ENCODE results near the gene KCNK3.

Gene KCNK3

GRCh38 chr2:26732446-26732845 lies 39.9 kb downstream of the KCNK3 start:
- H4K91ac ChIP-seq (ENCODE audit: low read length), result no peak overlapping the region
- no peak for DNase-seq
- no peak overlapping the region for H2AK5ac ChIP-seq (ENCODE audit: low read length, severe bottlenecking)
- peaks cover 5 to 32% of the 10 kb centered on the region in 2 experiments for H3K27me3 ChIP-seq (ENCODE audit: control insufficient read depth in 1 of 2, insufficient read depth in 1 of 2, low read length in 2 of 2)
- H3K4ac ChIP-seq (ENCODE audit: low read depth in 1 of 2, low read length in 2 of 2), result no peak overlapping the region
- H3K27ac ChIP-seq (ENCODE audit: low read length, poor library complexity, severe bottlenecking), result no peak overlapping the region
- no peak overlapping the region for H2BK12ac ChIP-seq (ENCODE audit: low read length in 2 of 2)
- no peak overlapping the region for H3K23ac ChIP-seq (ENCODE audit: low read length in 2 of 2)
- 94% methylated on average over 3 of the region's 3 CpGs for WGBS
- H3K4me2 ChIP-seq (ENCODE audit: low read length, poor library complexity, severe bottlenecking), result no peak overlapping the region
- H3K18ac ChIP-seq (ENCODE audit: low read depth in 1 of 2, low read length in 2 of 2), result no peak overlapping the region
- no peaks in the 10 kb centered on the region for H3K79me1 ChIP-seq (replicated peaks; ENCODE audit: low read length, poor library complexity, severe bottlenecking)
- no peaks in the 10 kb centered on the region for H3K9me3 ChIP-seq (ENCODE audit: control insufficient read depth, low read length)
- no peak overlapping the region for H2BK5ac ChIP-seq (ENCODE audit: low read depth, low read length, poor library complexity, severe bottlenecking)
- H3K4me3 ChIP-seq (ENCODE audit: insufficient read depth in 1 of 2, low read depth in 1 of 2, low read length in 2 of 2), result no peak overlapping the region
- H2BK15ac ChIP-seq (ENCODE audit: low read depth, poor library complexity, severe bottlenecking), result no peak overlapping the region
- H4K8ac ChIP-seq (ENCODE audit: low read length), result no peak overlapping the region
- H3K14ac ChIP-seq (ENCODE audit: low read length in 2 of 2), result no peak overlapping the region
- H3K36me3 ChIP-seq (ENCODE audit: control insufficient read depth in 1 of 2, insufficient read depth in 2 of 2, low read depth in 1 of 2, low read length in 2 of 2), result peaks cover 0 to 3% of the 10 kb centered on the region in 2 experiments
- no peak overlapping the region for H2BK120ac ChIP-seq (ENCODE audit: low read depth, low read length)
- H3K9ac ChIP-seq (ENCODE audit: low read length), result no peak overlapping the region
- peaks cover 4% of the 10 kb centered on the region for H3K4me1 ChIP-seq (ENCODE audit: control insufficient read depth, insufficient read depth, low read depth, low read length)
- H2AFZ ChIP-seq (ENCODE audit: low read depth, low read length), result no peak overlapping the region

GRCh38 chr2:26733413-26733812 lies 40.9 kb downstream of the KCNK3 start:
- Histone ChIP-seq H3K18ac (ENCODE audit: low read depth in 1 of 2, low read length in 2 of 2) (no peak overlapping the region), H2BK12ac (ENCODE audit: low read length in 2 of 2) (no peak overlapping the region), H3K9ac (ENCODE audit: low read length) (no peak overlapping the region), H4K8ac (ENCODE audit: low read length) (no peak overlapping the region), H4K91ac (ENCODE audit: low read length) (no peak overlapping the region), H2AFZ (ENCODE audit: low read depth, low read length) (no peak overlapping the region), H2BK5ac (ENCODE audit: low read depth, low read length, poor library complexity, severe bottlenecking) (no peak overlapping the region), H3K36me3 (ENCODE audit: control insufficient read depth in 1 of 2, insufficient read depth in 2 of 2, low read depth in 1 of 2, low read length in 2 of 2) (no peaks in the 10 kb centered on the region), H3K9me3 (ENCODE audit: control insufficient read depth, low read length) (no peaks in the 10 kb centered on the region), H3K4me3 (ENCODE audit: insufficient read depth in 1 of 2, low read depth in 1 of 2, low read length in 2 of 2) (no peak overlapping the region), H3K4me1 (ENCODE audit: control insufficient read depth, insufficient read depth, low read depth, low read length) (peaks cover 4% of the 10 kb centered on the region), H3K14ac (ENCODE audit: low read length in 2 of 2) (no peak overlapping the region), H3K23ac (ENCODE audit: low read length in 2 of 2) (no peak overlapping the region), H3K79me1 (replicated peaks; ENCODE audit: low read length, poor library complexity, severe bottlenecking) (no peaks in the 10 kb centered on the region), H3K27me3 (ENCODE audit: control insufficient read depth in 1 of 2, insufficient read depth in 1 of 2, low read length in 2 of 2) (peaks cover 5 to 37% of the 10 kb centered on the region in 2 experiments), H2AK5ac (ENCODE audit: low read length, severe bottlenecking) (no peak overlapping the region), H2BK15ac (ENCODE audit: low read depth, poor library complexity, severe bottlenecking) (no peak overlapping the region), H3K4me2 (ENCODE audit: low read length, poor library complexity, severe bottlenecking) (no peak overlapping the region), H2BK120ac (ENCODE audit: low read depth, low read length) (no peak overlapping the region), H3K4ac (ENCODE audit: low read depth in 1 of 2, low read length in 2 of 2) (no peak overlapping the region), H3K27ac (ENCODE audit: low read length, poor library complexity, severe bottlenecking) (no peak overlapping the region)
- WGBS, result 89% methylated on average over 9 of the region's 9 CpGs
- DNase-seq, result no peak

- H2BK5ac ChIP-seq (ENCODE audit: low read depth, low read length, poor library complexity, severe bottlenecking), result no peak overlapping the region
- H4K8ac ChIP-seq (ENCODE audit: low read length), result no peak overlapping the region
- 45% methylated on average over 4 of the region's 5 CpGs for WGBS
Measured at GRCh38 chr2:26735097-26735496, 42.6 kb downstream of the KCNK3 start.

DNA sequence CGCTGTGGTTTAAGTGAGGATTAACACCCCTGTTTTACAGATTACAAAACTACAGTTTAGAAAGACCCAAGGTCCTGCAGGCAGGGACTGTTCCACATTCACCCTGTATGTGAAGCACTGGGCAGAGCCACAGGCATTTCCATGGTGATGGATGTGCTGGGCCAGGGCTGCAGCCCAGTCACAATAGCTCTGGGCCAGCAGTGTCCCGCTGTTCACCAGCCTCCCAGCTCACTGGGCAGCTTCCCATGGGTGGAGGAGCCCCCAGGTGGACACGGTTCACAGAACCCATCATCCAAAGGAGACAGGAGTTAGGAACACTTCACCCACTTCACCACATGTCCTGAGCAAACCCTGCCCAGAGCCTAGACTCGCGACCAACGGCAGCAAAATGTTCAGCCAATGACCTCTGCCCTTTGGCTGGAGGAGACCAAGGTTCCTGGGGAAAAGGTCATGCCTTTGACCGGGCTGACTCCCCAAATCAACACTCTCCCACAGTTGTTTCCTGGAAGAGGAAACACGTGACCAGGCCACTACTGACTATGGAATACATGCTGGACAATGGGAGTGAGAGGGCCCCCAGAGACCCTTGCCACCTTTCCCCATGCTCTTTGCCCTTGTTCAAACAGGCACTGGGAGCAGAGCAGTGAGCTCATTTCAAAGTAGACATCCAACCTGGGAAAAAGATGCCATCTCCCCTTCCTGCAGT lies 43.5 kb downstream of the KCNK3 start:
- Histone ChIP-seq H3K14ac (ENCODE audit: low read length in 2 of 2) (no peak overlapping the region), H3K4me2 (ENCODE audit: low read length, poor library complexity, severe bottlenecking) (no peak overlapping the region), H4K91ac (ENCODE audit: low read length) (peak overlapping the region; percentile 34), H3K27me3 (ENCODE audit: control insufficient read depth in 1 of 2, insufficient read depth in 1 of 2, low read length in 2 of 2) (peaks cover 0 to 41% of the 10 kb centered on the region in 2 experiments), H3K18ac (ENCODE audit: low read depth in 1 of 2, low read length in 2 of 2) (peak overlapping the region; percentile 16 to 17), H4K8ac (ENCODE audit: low read length) (no peak overlapping the region), H3K4me3 (ENCODE audit: insufficient read depth in 1 of 2, low read depth in 1 of 2, low read length in 2 of 2) (no peak overlapping the region), H2AFZ (ENCODE audit: low read depth, low read length) (no peak overlapping the region), H2BK120ac (ENCODE audit: low read depth, low read length) (peak overlapping the region; percentile 6), H3K9me3 (ENCODE audit: control insufficient read depth, low read length) (no peaks in the 10 kb centered on the region), H3K4me1 (ENCODE audit: control insufficient read depth, insufficient read depth, low read depth, low read length) (peaks cover 4% of the 10 kb centered on the region), H3K9ac (ENCODE audit: low read length) (no peak overlapping the region), H3K23ac (ENCODE audit: low read length in 2 of 2) (no peak overlapping the region), H2BK12ac (ENCODE audit: low read length in 2 of 2) (peak overlapping the region in 1 of 2 experiments; percentile 41), H2AK5ac (ENCODE audit: low read length, severe bottlenecking) (no peak overlapping the region), H3K4ac (ENCODE audit: low read depth in 1 of 2, low read length in 2 of 2) (no peak overlapping the region), H3K79me1 (replicated peaks; ENCODE audit: low read length, poor library complexity, severe bottlenecking) (no peaks in the 10 kb centered on the region), H3K27ac (ENCODE audit: low read length, poor library complexity, severe bottlenecking) (no peak overlapping the region), H2BK5ac (ENCODE audit: low read depth, low read length, poor library complexity, severe bottlenecking) (no peak overlapping the region), H2BK15ac (ENCODE audit: low read depth, poor library complexity, severe bottlenecking) (no peak overlapping the region), H3K36me3 (ENCODE audit: control insufficient read depth in 1 of 2, insufficient read depth in 2 of 2, low read depth in 1 of 2, low read length in 2 of 2) (no peaks in the 10 kb centered on the region)
- whole genome bisulfite sequencing, result 67% methylated on average over 8 of the region's 8 CpGs
- no peak for DNase-seq

More at GRCh38 chr2:26735097-26735496, 42.6 kb downstream of the KCNK3 start:
- no peak overlapping the region for H3K4ac ChIP-seq (ENCODE audit: low read depth in 1 of 2, low read length in 2 of 2)
- peaks cover 0 to 38% of the 10 kb centered on the region in 2 experiments for H3K27me3 ChIP-seq (ENCODE audit: control insufficient read depth in 1 of 2, insufficient read depth in 1 of 2, low read length in 2 of 2)
- H3K4me1 ChIP-seq (ENCODE audit: control insufficient read depth, insufficient read depth, low read depth, low read length), result peaks cover 4% of the 10 kb centered on the region
- H2BK120ac ChIP-seq (ENCODE audit: low read depth, low read length), result no peak overlapping the region
- peak overlapping the region; percentile 44 to 47 for H3K18ac ChIP-seq (ENCODE audit: low read depth in 1 of 2, low read length in 2 of 2)
- H3K4me2 ChIP-seq (ENCODE audit: low read length, poor library complexity, severe bottlenecking), result no peak overlapping the region
- H3K79me1 ChIP-seq (replicated peaks; ENCODE audit: low read length, poor library complexity, severe bottlenecking), result no peaks in the 10 kb centered on the region
- H2BK15ac ChIP-seq (ENCODE audit: low read depth, poor library complexity, severe bottlenecking), result no peak overlapping the region
- no peaks in the 10 kb centered on the region for H3K36me3 ChIP-seq (ENCODE audit: control insufficient read depth in 1 of 2, insufficient read depth in 2 of 2, low read depth in 1 of 2, low read length in 2 of 2)
- no peak overlapping the region for H4K91ac ChIP-seq (ENCODE audit: low read length)
- H3K23ac ChIP-seq (ENCODE audit: low read length in 2 of 2), result no peak overlapping the region
- no peaks in the 10 kb centered on the region for H3K9me3 ChIP-seq (ENCODE audit: control insufficient read depth, low read length)
- no peak overlapping the region for H3K14ac ChIP-seq (ENCODE audit: low read length in 2 of 2)
- H2AK5ac ChIP-seq (ENCODE audit: low read length, severe bottlenecking), result no peak overlapping the region
- no peak overlapping the region for H3K27ac ChIP-seq (ENCODE audit: low read length, poor library complexity, severe bottlenecking)
- no peak overlapping the region for H3K9ac ChIP-seq (ENCODE audit: low read length)
- peak; percentile 92 for DNase-seq
- H2BK12ac ChIP-seq (ENCODE audit: low read length in 2 of 2), result no peak overlapping the region
- no peak overlapping the region for H3K4me3 ChIP-seq (ENCODE audit: insufficient read depth in 1 of 2, low read depth in 1 of 2, low read length in 2 of 2)
- no peak overlapping the region for H2AFZ ChIP-seq (ENCODE audit: low read depth, low read length)

All from mesenchymal stem cell (in vitro differentiated cells and primary cell).